H1 (cell line): ENCODE measurements around the gene AATK. TPM values are rescaled to one million over a fixed set of nuclear protein-coding genes. Genes with fewer than 3 reads are reported as not detected.

Experiments
- CBX5 ChIP-seq: fragments of 300-800, 300-1000 bp; sonication (generic); IDR thresholded peaks from 2 replicates; pipeline ENCODE4 v1.7.1; 2016; ENCODE audit warnings: antibody characterized with exemption, low read length, low read depth
- PHF8 ChIP-seq: fragments of 200-600 bp; sonication (generic); conservative IDR thresholded peaks from 2 replicates; pipeline ENCODE4 v1.7.1; 2012; ENCODE audit warnings: low read depth, mild to moderate bottlenecking, inconsistent platforms, low read length, moderate library complexity
- TCF12 ChIP-seq: IDR thresholded peaks from 2 replicates; pipeline ENCODE4 v1.6.1; 2011; ENCODE audit warnings: low read depth, mild to moderate bottlenecking, low read length
- TEAD4 ChIP-seq: IDR thresholded peaks from 2 replicates; pipeline ENCODE4 v1.6.1; 2012; ENCODE audit warnings: low read depth, low read length, inconsistent platforms, mixed read lengths
- YY1 ChIP-seq: IDR thresholded peaks from 2 replicates; pipeline ENCODE4 v1.6.1; 2011; ENCODE audit warnings: low read depth, mild to moderate bottlenecking, low read length
- polyA plus RNA-seq, 7 experiments: library from polyadenylated mRNA; depleted of rRNA in 3 of 7; stranded (reverse) in 5 of 7; unstranded in 2 of 7; fragments of >200 nt in 5 of 7; fragments of 200-250 nt in 2 of 7; gene quantifications; 1 replicate in 5 of 7; 2 replicates in 1 of 7; 4 replicates in 1 of 7; pipeline versions ENCODE4 v1.2.1 to v1.2.3, GENCODE V29; 2011 to 2013; ENCODE audit warnings: missing spikeins in 2 of 7, mixed read lengths in 2 of 7
- total RNA-seq: library from RNA; stranded (reverse); fragmentation: NEBNext Ultra II Directional; extraction: Animal tissue kit (Norgen Biotek cat#: 25700); gene quantifications from 2 replicates; pipeline ENCODE4 v1.2.1, GENCODE V29; 2021
- TF ChIP-seq, protein P1 (sequence below): fragments of 300-600 bp; sonication (generic); IDR thresholded peaks from 2 replicates; pipeline ENCODE4 v1.7.1; 2012; ENCODE audit warnings: low read length, moderate library complexity, mild to moderate bottlenecking, inconsistent platforms; ENCODE audit not compliant: insufficient replicate concordance
- TF ChIP-seq, protein P2 (sequence below), 3 experiments: IDR thresholded peaks; 1 replicate in 2 of 3; 2 replicates in 1 of 3; pipeline versions ENCODE4 v1.5.1 to v1.6.1; 2011; ENCODE audit warnings: low read length in 3 of 3, mild to moderate bottlenecking in 3 of 3, inconsistent platforms in 2 of 3, low read depth in 1 of 3, moderate library complexity in 1 of 3; ENCODE audit not compliant: insufficient read depth in 1 of 3; ENCODE audit errors: control extremely low read depth in 1 of 3
- TF ChIP-seq, protein P3 (sequence below): IDR thresholded peaks from 2 replicates; pipeline ENCODE4 v1.6.1; 2012; ENCODE audit warnings: inconsistent platforms

The AATK gene
- total and polyA plus RNA-seq, 2 of the 8 experiments (the other 6 are each of a cell fraction or from before 2014, with no cell fraction given) = 1.7 to 3.5 TPM

DNA sequence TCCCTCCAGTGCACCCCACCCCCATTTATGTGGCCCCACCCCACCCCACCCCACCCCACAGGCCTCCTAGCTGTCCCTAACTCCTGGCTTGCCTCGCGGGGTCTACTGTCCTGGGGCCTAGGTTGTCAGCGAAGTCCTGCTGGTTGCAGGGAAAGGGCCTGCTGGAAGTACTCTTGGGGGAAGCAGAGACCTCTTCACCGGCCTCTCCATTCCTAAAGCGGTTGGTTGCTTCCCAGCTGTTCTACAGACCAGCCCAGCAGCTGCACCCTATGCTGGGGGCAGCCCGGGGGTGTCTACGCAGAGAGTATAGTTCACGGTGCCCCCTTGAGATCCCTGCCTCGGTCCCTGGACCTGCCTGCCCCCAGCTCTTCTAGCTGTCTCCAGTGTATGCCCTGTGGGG, 74.9 kb downstream of the AATK start (continued):
- TF ChIP-seq, protein P1, sequence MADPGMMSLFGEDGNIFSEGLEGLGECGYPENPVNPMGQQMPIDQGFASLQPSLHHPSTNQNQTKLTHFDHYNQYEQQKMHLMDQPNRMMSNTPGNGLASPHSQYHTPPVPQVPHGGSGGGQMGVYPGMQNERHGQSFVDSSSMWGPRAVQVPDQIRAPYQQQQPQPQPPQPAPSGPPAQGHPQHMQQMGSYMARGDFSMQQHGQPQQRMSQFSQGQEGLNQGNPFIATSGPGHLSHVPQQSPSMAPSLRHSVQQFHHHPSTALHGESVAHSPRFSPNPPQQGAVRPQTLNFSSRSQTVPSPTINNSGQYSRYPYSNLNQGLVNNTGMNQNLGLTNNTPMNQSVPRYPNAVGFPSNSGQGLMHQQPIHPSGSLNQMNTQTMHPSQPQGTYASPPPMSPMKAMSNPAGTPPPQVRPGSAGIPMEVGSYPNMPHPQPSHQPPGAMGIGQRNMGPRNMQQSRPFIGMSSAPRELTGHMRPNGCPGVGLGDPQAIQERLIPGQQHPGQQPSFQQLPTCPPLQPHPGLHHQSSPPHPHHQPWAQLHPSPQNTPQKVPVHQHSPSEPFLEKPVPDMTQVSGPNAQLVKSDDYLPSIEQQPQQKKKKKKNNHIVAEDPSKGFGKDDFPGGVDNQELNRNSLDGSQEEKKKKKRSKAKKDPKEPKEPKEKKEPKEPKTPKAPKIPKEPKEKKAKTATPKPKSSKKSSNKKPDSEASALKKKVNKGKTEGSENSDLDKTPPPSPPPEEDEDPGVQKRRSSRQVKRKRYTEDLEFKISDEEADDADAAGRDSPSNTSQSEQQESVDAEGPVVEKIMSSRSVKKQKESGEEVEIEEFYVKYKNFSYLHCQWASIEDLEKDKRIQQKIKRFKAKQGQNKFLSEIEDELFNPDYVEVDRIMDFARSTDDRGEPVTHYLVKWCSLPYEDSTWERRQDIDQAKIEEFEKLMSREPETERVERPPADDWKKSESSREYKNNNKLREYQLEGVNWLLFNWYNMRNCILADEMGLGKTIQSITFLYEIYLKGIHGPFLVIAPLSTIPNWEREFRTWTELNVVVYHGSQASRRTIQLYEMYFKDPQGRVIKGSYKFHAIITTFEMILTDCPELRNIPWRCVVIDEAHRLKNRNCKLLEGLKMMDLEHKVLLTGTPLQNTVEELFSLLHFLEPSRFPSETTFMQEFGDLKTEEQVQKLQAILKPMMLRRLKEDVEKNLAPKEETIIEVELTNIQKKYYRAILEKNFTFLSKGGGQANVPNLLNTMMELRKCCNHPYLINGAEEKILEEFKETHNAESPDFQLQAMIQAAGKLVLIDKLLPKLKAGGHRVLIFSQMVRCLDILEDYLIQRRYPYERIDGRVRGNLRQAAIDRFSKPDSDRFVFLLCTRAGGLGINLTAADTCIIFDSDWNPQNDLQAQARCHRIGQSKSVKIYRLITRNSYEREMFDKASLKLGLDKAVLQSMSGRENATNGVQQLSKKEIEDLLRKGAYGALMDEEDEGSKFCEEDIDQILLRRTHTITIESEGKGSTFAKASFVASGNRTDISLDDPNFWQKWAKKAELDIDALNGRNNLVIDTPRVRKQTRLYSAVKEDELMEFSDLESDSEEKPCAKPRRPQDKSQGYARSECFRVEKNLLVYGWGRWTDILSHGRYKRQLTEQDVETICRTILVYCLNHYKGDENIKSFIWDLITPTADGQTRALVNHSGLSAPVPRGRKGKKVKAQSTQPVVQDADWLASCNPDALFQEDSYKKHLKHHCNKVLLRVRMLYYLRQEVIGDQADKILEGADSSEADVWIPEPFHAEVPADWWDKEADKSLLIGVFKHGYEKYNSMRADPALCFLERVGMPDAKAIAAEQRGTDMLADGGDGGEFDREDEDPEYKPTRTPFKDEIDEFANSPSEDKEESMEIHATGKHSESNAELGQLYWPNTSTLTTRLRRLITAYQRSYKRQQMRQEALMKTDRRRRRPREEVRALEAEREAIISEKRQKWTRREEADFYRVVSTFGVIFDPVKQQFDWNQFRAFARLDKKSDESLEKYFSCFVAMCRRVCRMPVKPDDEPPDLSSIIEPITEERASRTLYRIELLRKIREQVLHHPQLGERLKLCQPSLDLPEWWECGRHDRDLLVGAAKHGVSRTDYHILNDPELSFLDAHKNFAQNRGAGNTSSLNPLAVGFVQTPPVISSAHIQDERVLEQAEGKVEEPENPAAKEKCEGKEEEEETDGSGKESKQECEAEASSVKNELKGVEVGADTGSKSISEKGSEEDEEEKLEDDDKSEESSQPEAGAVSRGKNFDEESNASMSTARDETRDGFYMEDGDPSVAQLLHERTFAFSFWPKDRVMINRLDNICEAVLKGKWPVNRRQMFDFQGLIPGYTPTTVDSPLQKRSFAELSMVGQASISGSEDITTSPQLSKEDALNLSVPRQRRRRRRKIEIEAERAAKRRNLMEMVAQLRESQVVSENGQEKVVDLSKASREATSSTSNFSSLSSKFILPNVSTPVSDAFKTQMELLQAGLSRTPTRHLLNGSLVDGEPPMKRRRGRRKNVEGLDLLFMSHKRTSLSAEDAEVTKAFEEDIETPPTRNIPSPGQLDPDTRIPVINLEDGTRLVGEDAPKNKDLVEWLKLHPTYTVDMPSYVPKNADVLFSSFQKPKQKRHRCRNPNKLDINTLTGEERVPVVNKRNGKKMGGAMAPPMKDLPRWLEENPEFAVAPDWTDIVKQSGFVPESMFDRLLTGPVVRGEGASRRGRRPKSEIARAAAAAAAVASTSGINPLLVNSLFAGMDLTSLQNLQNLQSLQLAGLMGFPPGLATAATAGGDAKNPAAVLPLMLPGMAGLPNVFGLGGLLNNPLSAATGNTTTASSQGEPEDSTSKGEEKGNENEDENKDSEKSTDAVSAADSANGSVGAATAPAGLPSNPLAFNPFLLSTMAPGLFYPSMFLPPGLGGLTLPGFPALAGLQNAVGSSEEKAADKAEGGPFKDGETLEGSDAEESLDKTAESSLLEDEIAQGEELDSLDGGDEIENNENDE = no peak
- TF ChIP-seq CBX5 = no peak
- TF ChIP-seq, protein P2, sequence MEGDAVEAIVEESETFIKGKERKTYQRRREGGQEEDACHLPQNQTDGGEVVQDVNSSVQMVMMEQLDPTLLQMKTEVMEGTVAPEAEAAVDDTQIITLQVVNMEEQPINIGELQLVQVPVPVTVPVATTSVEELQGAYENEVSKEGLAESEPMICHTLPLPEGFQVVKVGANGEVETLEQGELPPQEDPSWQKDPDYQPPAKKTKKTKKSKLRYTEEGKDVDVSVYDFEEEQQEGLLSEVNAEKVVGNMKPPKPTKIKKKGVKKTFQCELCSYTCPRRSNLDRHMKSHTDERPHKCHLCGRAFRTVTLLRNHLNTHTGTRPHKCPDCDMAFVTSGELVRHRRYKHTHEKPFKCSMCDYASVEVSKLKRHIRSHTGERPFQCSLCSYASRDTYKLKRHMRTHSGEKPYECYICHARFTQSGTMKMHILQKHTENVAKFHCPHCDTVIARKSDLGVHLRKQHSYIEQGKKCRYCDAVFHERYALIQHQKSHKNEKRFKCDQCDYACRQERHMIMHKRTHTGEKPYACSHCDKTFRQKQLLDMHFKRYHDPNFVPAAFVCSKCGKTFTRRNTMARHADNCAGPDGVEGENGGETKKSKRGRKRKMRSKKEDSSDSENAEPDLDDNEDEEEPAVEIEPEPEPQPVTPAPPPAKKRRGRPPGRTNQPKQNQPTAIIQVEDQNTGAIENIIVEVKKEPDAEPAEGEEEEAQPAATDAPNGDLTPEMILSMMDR (IDR thresholded peaks at IDR 0.05; ENCODE audit: control extremely low read depth in 1 of 3, insufficient read depth in 1 of 3, low read depth in 1 of 3, low read length in 3 of 3) = no peak
- no peak for TF ChIP-seq YY1
- no peak for TF ChIP-seq PHF8
- TF ChIP-seq, protein P3, sequence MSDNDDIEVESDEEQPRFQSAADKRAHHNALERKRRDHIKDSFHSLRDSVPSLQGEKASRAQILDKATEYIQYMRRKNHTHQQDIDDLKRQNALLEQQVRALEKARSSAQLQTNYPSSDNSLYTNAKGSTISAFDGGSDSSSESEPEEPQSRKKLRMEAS = no peak
- no peak for TF ChIP-seq TEAD4
- TF ChIP-seq TCF12 = no peak
